Measurements from ENCODE around the gene ADAMTS14. TPM values are rescaled to one million over a fixed set of nuclear protein-coding genes. Genes with fewer than 3 reads are reported as not detected.

Gene ADAMTS14
- total RNA-seq, 4 donors from 2014 or later, result 4.2 to 12.1 (median 7.4) TPM

GRCh38 chr10:70690589-70690988, 18.3 kb downstream of the ADAMTS14 start:
- H3K27me3 ChIP-seq, result no peaks in the 10 kb centered on the region
- H3K36me3 ChIP-seq, result no peaks in the 10 kb centered on the region

DNA sequence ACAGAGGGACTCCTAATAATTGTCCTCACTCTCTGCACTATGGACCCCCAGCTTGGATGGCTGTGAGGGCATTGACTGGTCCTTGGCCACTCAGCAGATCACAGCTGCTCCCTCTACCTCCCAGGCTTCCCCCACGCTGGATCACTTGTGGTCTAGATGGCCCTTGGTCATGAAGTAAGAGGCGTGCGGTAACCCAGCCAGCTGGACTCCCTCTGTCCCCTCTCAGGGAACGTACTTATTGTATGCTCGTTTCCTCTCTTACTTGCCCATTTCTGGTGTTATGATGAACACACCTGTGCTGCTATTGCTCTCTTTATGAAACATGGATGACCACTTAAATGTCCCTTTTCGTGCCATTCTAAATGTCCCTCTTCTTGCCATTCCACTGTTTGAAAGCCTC, 19.3 kb downstream of the ADAMTS14 start:
- no peaks in the 10 kb centered on the region for H3K36me3 ChIP-seq
- no peak overlapping the region for H3K27ac ChIP-seq
- H3K27me3 ChIP-seq, result no peaks in the 10 kb centered on the region
- H3K9me3 ChIP-seq, result no peaks in the 10 kb centered on the region
- 81 to 90% methylated on average over 6 of the region's 6 CpGs for WGBS, 2 donors
- H3K4me3 ChIP-seq, result no peak overlapping the region
- TF ChIP-seq, protein P1, sequence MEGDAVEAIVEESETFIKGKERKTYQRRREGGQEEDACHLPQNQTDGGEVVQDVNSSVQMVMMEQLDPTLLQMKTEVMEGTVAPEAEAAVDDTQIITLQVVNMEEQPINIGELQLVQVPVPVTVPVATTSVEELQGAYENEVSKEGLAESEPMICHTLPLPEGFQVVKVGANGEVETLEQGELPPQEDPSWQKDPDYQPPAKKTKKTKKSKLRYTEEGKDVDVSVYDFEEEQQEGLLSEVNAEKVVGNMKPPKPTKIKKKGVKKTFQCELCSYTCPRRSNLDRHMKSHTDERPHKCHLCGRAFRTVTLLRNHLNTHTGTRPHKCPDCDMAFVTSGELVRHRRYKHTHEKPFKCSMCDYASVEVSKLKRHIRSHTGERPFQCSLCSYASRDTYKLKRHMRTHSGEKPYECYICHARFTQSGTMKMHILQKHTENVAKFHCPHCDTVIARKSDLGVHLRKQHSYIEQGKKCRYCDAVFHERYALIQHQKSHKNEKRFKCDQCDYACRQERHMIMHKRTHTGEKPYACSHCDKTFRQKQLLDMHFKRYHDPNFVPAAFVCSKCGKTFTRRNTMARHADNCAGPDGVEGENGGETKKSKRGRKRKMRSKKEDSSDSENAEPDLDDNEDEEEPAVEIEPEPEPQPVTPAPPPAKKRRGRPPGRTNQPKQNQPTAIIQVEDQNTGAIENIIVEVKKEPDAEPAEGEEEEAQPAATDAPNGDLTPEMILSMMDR (IDR thresholded peaks at IDR 0.05), result no peak
- TF ChIP-seq EP300 (IDR thresholded peaks at IDR 0.05) (no peak), POLR2A (IDR thresholded peaks at IDR 0.05) (no peak)
- peaks cover 0 to 14% (median 0%) of the 10 kb centered on the region in 4 donors for H3K4me1 ChIP-seq
- no peak for DNase-seq (ENCODE audit: low spot score in 2 of 2)

More at GRCh38 chr10:70690589-70690988, 18.3 kb downstream of the ADAMTS14 start:
- Histone ChIP-seq H3K4me3 (no peak overlapping the region), H3K27ac (no peak overlapping the region), H3K4me1 (peaks cover 0 to 18% (median 1%) of the 10 kb centered on the region in 4 donors), H3K9me3 (no peaks in the 10 kb centered on the region)
- WGBS, 2 donors, result 79 to 100% methylated on average over 1 to 11 of the region's 11 CpGs
- no peak for DNase-seq (ENCODE audit: low spot score in 2 of 2)
- TF ChIP-seq, protein P1 (IDR thresholded peaks at IDR 0.05), result no peak
- no peak for TF ChIP-seq POLR2A (IDR thresholded peaks at IDR 0.05)
- no peak for TF ChIP-seq EP300 (IDR thresholded peaks at IDR 0.05)

GRCh38 chr10:70692043-70692603, 19.8 kb downstream of the ADAMTS14 start:
- Histone ChIP-seq H3K9me3 (no peaks in the 10 kb centered on the region), H3K36me3 (no peaks in the 10 kb centered on the region), H3K4me3 (no peak overlapping the region), H3K27me3 (no peaks in the 10 kb centered on the region), H3K27ac (no peak overlapping the region), H3K4me1 (peaks cover 0 to 14% (median 0%) of the 10 kb centered on the region in 4 donors)
- 65 to 71% methylated on average over 9 of the region's 9 CpGs for WGBS, 2 donors
- TF ChIP-seq EP300 (IDR thresholded peaks at IDR 0.05), result no peak
- no peak for TF ChIP-seq POLR2A (IDR thresholded peaks at IDR 0.05)
- TF ChIP-seq, protein P1 (IDR thresholded peaks at IDR 0.05), result no peak
- DNase-seq (ENCODE audit: low spot score in 2 of 2), result no peak

DNA sequence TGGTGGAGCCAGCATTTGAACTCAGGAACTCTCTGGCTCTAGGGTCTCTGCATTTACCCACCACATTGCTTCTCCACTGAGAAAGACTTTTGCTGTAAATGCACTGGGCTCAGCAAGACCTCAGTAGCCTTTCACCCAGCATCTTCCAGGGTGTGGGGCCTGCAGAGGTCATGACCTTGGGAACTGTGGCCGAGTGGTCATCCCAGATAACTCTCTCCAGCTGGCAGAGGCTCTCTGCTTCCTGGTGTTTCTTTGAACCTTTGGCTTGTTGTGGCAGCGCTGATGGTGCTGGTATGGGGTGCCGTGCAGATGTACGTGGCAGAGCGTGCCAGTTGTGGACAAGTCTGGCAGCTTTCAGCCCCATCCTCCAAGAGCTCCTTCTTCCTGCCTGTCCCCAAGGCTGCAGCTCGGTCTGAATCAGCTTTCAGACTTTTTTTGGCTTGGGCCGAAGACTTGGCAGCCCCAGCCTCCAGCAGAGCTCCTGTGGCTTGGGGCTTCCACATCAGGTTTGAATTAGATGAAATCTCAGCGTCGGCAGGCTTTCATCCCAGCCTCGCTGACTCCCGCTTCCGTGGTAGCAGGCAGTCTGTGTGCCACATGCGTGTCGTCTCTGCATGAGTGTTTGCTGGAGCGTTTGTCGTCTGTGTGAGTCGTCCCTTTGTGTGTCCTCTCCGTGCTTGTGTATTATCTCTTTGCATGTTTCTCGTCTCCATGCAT, 21.5 kb downstream of the ADAMTS14 start:
- H3K27ac ChIP-seq, result no peak overlapping the region
- WGBS, 2 donors, result 65 to 69% methylated on average over 19 of the region's 19 CpGs
- peak; percentile 50 to 55 for DNase-seq (ENCODE audit: low spot score in 2 of 2)

More for the DNA sequence above, 21.5 kb downstream of the ADAMTS14 start:
- H3K36me3 ChIP-seq, result no peaks in the 10 kb centered on the region
- no peaks in the 10 kb centered on the region for H3K27me3 ChIP-seq
- peaks cover 0 to 14% (median 0%) of the 10 kb centered on the region in 4 donors for H3K4me1 ChIP-seq
- H3K4me3 ChIP-seq, result no peak overlapping the region
- TF ChIP-seq, protein P1 (IDR thresholded peaks at IDR 0.05), result no peak
- TF ChIP-seq EP300 (IDR thresholded peaks at IDR 0.05), result peak in 1 of 2 donors; percentile 43
- H3K9me3 ChIP-seq, result no peaks in the 10 kb centered on the region

Data from tibial nerve (tissue), 4 donors.